IPS-NIHi11 (cell line): ENCODE measurements around the gene PNPO.

ENCODE experiments used
- DNase-seq: peaks from one replicate; pipeline ENCODE4 v3.0.0; 2012; ENCODE audit warnings: mixed read lengths, low spot score

PNPO gene

GRCh38 chr17:47998044-47998443 is 56.7 kb downstream of the PNPO start:
- no peak for DNase-seq
